Iris pigment epithelial cell (primary cell): ENCODE results near the gene PLK1.

Experiments
- DNase-seq: peaks from one replicate; pipeline ENCODE4 v3.0.0-alpha.2; 2011; ENCODE audit warnings: low read depth

The PLK1 gene

DNA sequence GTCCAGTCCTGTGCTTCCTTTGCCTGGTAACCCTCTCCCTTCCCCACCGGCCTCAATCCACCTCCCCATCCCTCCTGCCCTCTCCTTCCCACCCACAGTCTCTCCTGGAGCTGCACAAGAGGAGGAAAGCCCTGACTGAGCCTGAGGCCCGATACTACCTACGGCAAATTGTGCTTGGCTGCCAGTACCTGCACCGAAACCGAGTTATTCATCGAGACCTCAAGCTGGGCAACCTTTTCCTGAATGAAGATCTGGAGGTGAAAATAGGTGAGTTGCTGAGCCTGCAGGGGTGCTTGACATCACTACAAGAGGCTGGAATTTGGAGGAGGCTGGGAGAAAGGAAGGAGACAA is 1.3 kb downstream of the PLK1 start:
- no peak for DNase-seq

DNA sequence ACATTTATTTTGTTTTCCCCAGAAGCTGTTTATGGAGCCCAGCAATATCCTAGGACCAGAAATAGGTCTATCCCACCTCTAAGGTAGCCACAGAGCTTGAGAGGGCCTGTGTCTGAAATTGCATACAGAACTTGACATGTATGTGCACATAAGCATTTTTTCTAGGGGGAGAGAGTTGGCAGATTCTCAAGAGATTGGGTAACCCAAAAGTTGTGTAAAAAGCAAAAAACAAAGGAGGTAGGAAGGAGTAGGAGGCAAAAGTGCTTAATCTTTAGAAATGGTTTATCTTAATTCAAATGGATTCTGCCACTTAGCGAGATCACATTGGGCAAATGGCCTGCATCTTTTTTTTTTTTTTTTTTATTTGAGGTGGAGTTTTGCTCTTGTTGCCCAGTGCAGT is 3.5 kb downstream of the PLK1 start:
- peak; percentile 66 for DNase-seq

DNA sequence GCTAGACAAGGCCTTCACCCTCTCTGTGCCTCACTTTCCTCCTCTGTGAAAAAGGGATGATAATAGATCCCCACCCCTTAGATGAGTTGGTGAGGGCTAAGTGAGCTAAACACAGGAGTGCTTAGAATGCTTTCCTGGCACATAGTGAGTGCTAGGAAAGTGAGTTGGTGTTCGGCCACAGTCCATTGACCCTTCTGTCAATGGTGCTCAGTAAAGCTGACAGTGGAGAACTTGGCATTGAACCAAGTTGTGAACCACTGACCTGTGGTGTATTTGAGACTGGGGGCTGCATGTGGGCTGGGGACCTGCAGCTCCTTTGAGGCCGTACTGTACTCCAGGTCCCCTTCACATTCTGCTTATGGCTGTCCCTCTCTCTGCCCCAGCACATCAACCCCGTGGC is 4.8 kb downstream of the PLK1 start:
- no peak for DNase-seq

DNA sequence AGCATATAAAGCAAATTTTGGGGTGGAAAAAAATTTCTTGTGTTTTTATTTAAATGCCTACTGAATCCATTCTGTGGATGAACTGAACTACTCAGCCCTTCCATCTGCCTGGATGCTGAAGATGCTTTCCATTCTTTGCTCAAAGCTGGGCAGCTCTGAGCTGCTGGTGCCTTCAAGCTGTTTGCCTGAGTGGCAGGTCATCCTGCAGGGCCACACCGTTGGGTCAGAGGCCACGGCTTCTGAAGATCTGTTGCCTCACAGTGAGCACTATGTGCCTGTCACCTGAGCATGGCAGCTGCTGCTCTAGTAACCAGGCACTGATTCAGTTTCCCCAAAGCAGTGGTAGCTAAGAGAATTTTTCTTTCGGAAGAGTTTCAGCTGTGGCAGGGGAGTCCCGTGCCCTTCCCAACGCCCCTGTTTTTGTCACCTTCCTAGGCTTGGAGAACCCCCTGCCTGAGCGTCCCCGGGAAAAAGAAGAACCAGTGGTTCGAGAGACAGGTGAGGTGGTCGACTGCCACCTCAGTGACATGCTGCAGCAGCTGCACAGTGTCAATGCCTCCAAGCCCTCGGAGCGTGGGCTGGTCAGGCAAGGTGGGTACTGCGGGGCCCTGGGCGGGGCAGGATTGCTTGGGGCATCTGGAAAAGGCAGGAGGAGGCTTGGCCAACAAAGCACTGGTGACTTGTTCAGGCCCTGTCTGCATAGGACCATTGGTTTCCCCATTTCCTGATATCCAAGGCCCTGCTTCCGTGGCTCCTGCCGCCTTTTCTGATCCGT is 8.5 kb downstream of the PLK1 start:
- DNase-seq = no peak

DNA sequence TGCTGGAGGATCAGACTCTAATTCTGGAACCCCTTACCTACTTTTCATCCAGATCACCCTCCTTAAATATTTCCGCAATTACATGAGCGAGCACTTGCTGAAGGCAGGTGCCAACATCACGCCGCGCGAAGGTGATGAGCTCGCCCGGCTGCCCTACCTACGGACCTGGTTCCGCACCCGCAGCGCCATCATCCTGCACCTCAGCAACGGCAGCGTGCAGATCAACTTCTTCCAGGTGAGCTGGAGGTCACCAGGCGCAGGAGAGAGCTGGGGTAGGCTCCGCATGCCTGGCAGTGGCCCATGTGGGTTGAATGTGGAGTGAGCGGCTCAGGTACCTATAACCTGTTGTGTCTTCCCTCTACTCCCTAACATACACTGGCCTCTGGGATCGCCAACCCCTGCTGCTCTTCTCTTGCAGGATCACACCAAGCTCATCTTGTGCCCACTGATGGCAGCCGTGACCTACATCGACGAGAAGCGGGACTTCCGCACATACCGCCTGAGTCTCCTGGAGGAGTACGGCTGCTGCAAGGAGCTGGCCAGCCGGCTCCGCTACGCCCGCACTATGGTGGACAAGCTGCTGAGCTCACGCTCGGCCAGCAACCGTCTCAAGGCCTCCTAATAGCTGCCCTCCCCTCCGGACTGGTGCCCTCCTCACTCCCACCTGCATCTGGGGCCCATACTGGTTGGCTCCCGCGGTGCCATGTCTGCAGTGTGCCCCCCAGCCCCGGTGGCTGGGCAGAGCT is 10.9 kb downstream of the PLK1 start:
- no peak for DNase-seq

DNA sequence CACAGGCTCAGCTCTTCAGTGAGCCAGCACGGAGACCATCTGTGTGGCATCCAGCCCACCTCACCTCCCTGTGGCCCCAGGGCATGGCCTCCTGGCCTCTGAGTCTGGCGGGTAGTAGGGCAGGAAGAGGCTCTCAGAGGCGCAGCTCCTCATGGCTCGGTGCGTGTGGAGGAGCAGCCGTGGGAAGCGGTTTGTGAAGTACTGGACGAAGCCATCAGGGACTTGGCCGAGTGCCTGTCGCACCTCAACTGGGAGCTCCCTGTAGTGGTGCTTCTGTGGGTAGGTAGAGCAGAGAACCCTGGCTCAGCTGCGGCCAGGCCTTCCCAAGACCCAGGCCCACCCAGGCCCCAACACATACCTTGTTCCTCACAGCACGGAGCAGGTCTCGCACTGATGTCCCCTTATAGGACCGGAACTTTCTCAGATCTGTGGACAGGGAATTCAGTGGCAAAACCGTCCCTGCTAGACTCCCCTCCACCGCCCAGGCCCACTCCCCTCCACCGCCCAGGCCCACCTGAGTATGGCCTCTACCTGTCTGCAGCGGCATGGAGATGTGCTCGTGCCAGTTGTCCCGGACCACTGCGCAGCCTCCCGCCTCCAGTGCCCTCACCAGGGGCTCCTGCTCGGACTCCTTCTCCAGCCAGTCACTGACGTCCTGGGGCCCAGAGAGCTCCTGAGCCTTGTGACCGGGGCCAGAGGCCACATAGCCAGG is 12.2 kb downstream of the PLK1 start:
- DNase-seq = no peak

DNA sequence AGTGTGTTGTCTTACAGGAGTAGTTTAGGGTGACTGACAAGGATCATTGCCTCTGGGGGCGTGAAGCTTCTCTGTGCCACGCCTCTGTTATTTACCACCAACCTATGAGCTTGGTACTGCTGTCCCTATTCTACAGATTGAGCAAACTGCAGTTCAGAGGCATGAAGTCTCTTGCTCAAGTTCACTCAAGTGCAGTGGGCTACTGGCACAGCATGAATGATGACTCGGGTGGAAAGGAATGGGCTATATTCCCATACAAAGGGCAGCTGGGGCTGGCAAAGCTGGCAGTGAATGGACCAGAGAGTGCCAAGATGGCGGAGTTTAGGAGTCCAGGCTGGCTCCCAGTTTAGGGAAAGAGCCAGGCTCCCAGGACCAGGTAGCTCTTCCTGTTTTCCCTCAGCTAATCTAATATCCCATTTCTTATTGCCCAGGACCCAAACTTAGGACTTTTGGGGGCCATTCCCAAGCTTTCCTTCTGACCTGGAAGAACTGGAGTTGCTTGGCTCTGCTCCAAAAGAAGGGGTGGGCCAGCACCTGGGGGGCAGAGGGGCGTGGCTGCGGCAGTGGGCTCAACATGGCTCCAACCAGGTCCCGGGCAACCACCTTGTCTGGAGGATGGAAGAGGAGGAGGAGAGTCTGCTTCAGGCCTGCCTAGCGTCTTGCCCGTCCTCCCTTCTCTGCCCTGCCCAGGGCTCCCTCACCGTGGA is 12.9 kb downstream of the PLK1 start:
- DNase-seq = peak; percentile 34

DNA sequence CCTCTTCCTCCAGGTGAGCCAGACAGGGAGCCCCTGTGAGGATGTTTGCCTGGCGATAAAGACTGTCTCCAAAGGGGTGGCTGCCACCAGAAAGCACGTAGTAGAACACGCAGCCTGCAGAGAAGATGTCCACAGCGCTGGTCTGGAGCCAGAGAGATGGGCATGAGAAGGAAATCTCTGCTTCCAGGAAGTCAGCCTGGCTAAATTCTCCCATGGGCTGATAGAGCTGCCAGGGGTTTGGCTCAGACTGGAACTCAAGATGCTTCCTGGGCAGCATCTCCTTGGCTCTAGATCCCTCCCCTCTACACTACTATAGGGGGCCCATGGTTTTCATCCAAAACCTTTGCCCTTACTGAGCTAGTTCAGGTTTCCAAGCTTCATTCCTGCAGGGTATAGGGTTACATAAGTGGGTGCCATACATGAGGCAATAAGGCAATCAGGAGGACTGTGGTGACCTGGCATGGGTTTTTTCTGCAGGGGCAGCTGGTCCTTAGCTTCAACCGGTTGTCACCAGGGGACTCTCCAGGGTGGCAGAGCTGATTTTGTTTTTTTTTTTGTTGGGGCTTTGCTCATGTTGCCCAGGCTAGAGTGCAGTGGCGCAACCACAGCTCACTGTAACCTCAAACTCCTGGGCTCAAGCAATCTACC is 13.6 kb downstream of the PLK1 start:
- no peak for DNase-seq

DNA sequence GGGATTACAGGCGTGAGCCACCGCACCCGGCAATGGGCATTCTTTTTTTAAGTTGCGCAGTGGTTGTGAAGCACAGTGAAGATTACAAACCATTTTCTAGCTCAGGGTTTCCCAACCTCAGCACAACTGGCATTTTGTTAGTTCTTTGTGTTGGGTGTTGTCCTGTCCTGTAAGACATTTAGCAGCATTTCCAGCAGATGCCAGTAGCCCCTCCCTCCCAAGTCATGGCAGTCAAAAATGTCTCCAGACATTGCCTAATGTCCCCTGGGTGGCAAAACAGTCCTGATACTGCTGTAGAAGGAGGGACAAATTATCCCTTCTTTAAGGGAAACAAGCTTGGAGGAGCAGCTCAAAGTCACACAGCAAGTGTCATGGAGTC is 15.6 kb downstream of the PLK1 start:
- no peak for DNase-seq

DNA sequence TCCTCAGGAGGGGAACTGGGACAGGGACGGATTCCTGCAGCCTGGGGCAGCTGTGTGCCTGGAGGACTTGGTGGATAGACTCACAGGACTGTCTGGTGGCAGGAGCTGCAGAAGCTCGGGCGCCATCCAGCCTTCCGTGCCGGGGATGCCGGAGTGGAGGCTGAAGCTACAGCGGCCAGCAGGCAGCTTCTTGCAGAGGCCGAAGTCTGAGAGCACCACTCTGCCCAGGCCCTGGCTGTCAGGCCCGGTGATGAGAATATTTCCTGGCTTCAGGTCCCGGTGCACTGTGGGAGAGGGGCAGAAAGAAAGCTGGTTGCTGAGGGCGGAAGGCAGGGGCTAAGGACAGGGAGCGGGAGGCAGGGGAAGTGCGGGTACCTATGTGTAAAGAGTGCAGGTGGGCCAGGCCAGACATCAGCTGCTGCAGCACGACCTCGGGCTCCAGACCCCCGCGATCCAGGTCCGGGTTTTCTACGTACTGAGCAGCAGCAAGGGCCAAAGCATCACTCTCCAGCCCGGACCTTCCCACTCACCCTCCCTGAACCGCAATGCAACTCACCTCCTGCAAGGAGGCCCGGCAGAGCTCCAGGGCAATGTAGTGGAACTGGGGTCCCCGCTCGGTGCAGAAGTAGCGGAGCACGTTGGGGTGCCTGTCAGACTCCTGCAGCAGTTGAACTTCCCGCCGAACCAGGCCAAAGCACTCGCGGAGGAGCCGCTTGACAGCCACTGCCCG is 16.1 kb downstream of the PLK1 start:
- DNase-seq = peak; percentile 70

DNA sequence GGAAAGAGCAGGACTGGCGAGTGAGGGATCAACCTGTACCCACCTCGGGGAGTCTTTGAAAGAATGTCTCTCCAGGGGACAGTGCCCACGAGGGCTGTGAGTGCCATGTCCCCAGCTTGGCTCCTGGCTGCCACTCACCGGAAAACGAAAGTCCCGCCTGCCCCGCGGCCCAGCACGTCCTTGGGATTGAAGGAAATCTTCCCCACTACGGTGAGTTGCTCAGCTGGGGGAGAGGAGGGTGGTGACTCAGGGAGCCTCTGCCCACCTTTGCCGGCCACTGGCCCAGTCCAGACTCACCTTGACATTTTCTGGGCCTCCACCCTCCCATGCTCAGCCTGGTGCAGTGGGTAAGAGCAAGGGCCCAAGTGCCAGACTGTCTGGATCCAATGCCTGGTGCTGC is 17.1 kb downstream of the PLK1 start:
- DNase-seq = no peak

DNA sequence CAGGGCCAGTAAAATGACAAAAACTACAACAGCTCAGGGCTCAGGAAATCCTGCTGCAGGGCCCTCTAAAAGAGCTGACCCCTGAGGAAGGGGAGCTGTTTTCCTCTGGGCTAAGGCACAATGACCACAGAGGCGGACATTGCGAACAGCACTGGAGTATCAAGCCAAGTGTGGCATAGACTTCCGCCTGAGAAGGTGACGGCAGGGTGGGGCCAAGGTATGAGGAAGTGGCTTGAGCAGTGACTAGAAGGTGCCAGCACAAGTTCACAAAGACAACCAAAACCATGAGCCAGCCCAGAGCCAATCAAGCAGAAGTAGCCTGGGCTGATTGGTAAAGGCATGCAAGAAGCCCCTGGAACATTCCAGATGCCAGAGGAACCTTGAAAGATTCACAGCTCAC is 20.4 kb downstream of the PLK1 start:
- no peak for DNase-seq

DNA sequence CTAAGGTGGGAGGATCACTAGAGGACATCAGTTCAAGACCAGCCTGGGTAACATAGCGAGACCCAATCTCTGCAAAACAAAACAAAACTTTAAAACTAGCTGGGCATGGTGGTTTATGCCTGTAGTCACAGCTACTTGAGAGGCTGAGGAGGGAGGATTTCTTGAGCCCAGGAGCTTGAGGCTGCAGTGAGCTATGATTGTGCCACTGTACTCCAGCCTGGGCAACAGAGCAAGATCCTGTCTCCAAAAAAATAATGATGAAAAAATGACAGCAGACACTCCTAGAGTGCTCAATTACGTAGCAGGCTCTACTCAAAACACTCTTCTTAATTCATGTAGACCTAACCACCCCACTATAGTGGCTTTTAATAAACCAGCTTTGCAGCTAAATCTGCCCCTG is 21.4 kb downstream of the PLK1 start:
- no peak for DNase-seq

DNA sequence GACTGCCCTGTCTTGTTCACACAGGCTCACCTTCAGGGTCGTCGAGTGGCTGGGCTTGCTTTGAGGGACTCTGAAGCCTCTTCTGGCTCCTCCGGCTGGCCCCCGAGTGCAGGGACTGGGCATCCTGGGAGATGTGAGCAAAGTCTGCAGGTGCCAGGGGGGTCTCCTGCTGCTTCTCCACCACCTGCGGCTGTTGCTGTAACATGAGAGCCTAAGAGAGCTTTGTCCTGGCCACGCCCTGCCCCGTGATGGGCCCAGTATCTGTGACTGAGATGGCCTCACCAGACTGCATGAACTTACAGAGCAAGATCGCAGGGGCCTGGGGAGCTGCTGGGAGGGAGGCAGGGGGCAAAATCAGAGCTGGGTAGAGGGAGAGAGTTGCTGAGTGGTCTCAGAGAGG is 21.8 kb downstream of the PLK1 start:
- DNase-seq = no peak

DNA sequence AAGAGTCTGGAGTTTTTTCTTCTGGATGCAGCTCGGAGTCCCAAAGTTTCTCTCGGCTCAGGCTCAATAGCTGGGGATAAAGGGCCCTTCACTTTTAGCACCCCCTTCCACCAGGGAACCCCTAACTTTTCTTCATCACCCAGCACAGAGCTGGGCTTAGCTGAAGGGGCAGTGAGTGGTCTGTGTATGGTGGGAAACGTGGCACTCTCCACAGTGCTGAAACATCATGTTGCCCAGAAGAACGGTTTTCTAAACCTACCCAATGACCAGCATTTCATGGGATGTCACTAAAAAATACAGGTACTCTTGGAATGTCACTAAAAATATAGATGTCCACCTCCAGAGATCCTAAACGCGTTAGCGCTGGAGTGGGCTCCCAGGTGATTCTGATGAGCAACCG is 22.4 kb downstream of the PLK1 start:
- no peak for DNase-seq

DNA sequence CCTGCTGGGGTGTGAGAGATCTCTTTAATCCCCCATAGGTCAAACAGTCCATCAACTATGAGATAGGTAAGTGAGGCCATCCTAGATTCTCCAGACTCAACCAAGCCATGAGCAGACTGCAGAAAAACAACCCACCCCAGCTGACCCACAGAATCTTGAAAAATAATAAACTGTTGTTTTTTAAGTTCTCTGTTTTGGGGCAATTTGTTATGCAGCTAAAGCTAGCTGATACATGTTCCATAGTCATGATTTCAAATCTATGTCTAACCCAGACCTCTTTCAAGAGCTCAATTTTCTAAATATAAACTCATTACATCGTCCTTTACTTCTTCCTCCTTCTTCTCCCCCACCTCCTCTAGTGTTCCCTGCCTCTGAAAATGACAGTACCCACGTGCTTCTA is 24.3 kb downstream of the PLK1 start:
- no peak for DNase-seq

DNA sequence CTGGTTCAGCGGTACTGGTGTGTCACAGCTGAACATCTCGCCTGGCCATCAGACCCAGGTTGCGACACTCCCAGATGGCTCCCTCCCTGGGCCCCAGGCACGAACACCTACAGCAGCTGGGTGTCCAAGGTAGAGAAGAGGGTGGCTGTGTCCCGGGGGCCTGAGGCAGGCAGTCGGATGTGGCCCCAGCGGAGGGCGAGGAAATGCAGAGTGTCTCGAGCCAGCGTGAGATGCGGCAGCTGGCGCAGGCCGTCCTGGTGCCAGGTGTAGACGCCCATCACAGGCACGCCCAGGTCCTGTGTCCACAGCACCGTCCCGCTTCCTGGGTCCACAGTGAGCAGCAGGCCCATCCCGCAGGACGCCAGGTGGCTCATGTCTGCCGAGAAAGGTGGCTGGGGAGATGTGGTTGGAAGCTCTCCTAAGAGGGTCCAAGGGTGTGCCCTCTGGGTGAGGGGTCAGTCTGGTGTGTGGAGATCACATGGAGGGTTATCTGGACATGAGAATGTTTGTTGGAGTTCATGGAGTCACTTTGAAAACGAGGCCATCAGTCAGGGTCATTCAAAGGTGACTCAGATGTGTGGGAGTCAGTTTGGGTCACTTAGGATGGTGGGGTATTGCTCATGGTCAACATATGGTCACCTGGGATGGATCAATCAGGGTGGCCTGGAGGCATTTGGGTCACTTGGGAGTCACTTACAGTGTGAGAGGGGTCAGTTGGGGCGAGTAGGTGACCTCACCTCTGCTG is 26.3 kb downstream of the PLK1 start:
- no peak for DNase-seq

DNA sequence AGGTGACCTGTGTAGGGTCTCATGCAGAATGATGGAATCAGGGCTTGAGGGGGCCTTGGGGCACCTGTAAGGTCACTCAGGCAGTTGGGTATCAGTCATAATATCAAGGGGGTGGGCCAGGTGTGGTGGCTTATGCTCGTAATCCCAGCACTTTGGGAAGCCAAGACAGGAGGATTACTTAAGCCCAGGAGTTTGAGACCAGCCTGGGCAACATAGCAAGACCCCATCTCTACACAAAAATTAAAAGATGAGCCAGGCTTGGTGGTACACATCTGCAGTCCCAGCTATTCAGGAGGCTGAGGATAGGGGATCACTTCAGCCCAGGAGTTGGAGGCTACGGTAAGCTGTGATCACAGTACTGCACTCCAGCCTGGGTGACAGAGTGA is 26.8 kb downstream of the PLK1 start:
- no peak for DNase-seq

DNA sequence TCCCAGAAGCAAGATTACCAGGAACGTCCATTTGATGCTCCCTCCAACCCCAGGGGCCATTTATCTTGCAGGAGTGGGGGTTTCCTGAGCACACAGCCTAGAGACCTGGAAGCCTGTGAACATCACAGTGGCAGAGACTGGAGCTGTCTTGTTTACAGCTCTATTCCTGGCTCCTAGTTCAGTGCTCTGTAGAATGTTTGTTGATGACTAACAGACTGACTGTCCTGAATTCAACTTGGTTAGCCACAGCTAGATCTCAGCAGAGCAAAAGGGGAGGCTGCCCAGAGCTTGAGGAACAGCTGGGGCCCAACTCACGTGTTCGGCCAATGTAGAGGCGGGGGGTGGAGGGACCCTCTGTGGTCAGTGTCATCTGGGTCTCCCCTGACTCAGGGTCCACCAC is 27.8 kb downstream of the PLK1 start:
- DNase-seq = no peak

DNA sequence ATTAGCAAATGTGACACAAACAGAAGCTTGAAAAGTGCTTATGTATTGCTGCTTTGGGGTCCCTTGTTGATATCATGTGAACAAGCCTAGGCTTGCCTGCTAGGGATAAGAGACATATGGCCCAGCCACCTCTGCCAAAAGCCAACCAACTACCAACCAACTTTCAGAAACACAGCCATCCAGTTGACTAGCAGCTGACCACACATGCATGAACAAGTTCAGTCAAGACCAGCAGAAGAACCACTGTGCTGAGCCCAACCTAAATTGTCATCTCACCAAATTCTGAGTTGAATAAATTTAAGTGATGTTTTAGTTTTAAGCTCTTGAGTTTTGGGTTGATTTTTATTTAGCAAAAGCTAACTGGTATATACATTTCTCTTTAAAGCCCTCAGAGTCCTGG is 30.8 kb downstream of the PLK1 start:
- DNase-seq = no peak

DNA sequence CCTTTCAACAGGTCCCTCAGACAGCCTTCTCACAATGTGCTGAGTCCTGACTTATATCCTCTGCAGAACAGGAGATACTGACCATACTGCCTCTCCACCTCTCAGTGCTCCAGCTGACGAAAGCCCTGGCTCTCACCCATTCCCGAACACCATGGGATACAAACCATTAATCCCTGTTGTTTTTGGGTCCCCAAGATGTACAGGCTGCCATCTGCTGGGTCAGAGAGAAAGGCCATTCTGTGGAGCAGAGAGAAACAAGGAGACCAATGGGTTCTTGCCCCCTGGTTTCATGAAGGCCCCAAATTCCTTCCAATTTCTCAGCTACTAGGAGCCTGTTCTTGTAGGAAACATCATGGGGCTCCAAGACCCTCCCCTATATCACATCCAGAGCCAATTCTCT is 31.3 kb downstream of the PLK1 start:
- DNase-seq = no peak
